Uterus (tissue), 2 donors: ENCODE results near the gene FLNA.

Source experiments
- CTCF ChIP-seq, 4 experiments: fragments of 200-600 bp in 2 of 4; fragments of 450-650 bp in 2 of 4; sonication (generic) in 2 of 4; IDR thresholded peaks; one replicate each; pipeline ENCODE4 v1.5.1; 2016 to 2019; ENCODE audit warnings: antibody characterized with exemption in 4 of 4, mild to moderate bottlenecking in 2 of 4, moderate library complexity in 1 of 4
- POLR2A ChIP-seq, 2 donors: fragments of 450-650 bp; IDR thresholded peaks; one replicate each; pipeline ENCODE4 v1.6.1; 2016; ENCODE audit warnings: antibody characterized with exemption in 2 of 2, mild to moderate bottlenecking in 1 of 2, moderate library complexity in 1 of 2

DNA sequence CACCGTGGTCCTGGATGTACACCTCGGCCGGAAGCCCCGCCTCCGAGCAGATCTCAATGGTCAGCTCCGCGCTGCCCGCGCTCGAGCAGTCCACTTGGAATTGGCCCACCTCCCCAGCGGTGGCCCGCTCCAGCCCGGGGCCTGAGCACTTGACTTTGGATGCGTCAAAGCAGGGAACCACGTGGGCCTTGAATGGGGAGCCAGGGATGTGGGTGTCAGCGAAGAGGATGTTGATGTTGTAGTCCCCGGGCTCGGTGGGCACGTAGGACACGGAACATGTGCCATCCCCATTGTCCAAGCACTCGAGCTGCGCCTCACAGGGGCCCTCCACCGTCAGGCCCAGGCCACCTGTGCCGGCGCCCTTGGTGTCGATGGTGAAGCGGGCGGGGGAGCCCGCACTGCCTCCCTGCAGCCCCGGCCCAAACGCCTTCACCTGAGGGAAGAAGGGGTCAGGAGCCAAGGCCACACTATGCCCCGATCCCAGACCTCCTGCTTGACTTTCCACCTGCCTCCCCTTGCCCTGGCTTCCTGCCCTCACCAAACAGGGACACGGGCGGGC, 14.2 kb downstream of the FLNA start:
- TF ChIP-seq CTCF (IDR thresholded peaks at IDR 0.05) (no peak), POLR2A (IDR thresholded peaks at IDR 0.05) (no peak)
